C4-2B (cell line): Measurements from ENCODE around the gene GADD45G.

Experiments used
- CTCF ChIP-seq: fragments of 450-650 bp; conservative IDR thresholded peaks from 2 replicates; pipeline ENCODE4 v1.5.1; 2017; ENCODE audit warnings: mild to moderate bottlenecking
- ZFX ChIP-seq: fragments of 450-650 bp; IDR thresholded peaks from 2 replicates; pipeline ENCODE4 v1.6.1; 2017

- no peak for TF ChIP-seq CTCF
- TF ChIP-seq ZFX, result no peak
These were observed 29.1 kb downstream of the GADD45G start for GRCh38 chr9:89633920-89634319.
